ENCODE results near the gene CADPS2.
A peak's percentile ranks its signal among the peaks of the same experiment; 100 is the strongest.
"Not testable (repeated sequence)": the region's sequence is repeated elsewhere in the genome, so short reads cannot be mapped to it uniquely, and the experiment has no call there.

Gene CADPS2

GRCh38 chr7:122658856-122659255 lies 227.4 kb downstream of the CADPS2 start:
- DNase-seq: no peak

GRCh38 chr7:122653685-122654084 lies 232.6 kb downstream of the CADPS2 start:
- no peak for DNase-seq

- no peak for DNase-seq
Observed at GRCh38 chr7:122652876-122653275, 233.4 kb downstream of the CADPS2 start.

- no peak for DNase-seq
Observed at GRCh38 chr7:122651451-122651850, 234.8 kb downstream of the CADPS2 start.

GRCh38 chr7:122643250-122643649 lies 243.0 kb downstream of the CADPS2 start:
- no peak for DNase-seq

- DNase-seq: no peak
Observed at GRCh38 chr7:122638459-122638858, 247.8 kb downstream of the CADPS2 start.

- DNase-seq: no peak
Observed at GRCh38 chr7:122637784-122638183, 248.5 kb downstream of the CADPS2 start.

- DNase-seq: not testable (repeated sequence)
Observed at GRCh38 chr7:122635481-122635880, 250.8 kb downstream of the CADPS2 start.

- no peak for DNase-seq
Observed at GRCh38 chr7:122633472-122633871, 252.8 kb downstream of the CADPS2 start.

GRCh38 chr7:122632238-122632637 lies 254.0 kb downstream of the CADPS2 start:
- DNase-seq: no peak

GRCh38 chr7:122629412-122629953 lies 256.8 kb downstream of the CADPS2 start:
- DNase-seq: no peak

GRCh38 chr7:122628651-122629411 lies 257.4 kb downstream of the CADPS2 start:
- DNase-seq: no peak

- DNase-seq: peak; percentile 95
Observed at GRCh38 chr7:122626785-122627184, 259.5 kb downstream of the CADPS2 start.

- DNase-seq: no peak
Observed at GRCh38 chr7:122622682-122623081, 263.6 kb downstream of the CADPS2 start.

GRCh38 chr7:122619664-122620063 lies 266.6 kb downstream of the CADPS2 start:
- DNase-seq: no peak

- DNase-seq: no peak
Observed at GRCh38 chr7:122618585-122619189, 267.6 kb downstream of the CADPS2 start.

GRCh38 chr7:122616951-122617350 lies 269.3 kb downstream of the CADPS2 start:
- no peak for DNase-seq

GRCh38 chr7:122605929-122606328 lies 280.3 kb downstream of the CADPS2 start:
- DNase-seq: no peak

- DNase-seq: no peak
Observed at GRCh38 chr7:122604251-122604650, 282.0 kb downstream of the CADPS2 start.

GRCh38 chr7:122602800-122603199 lies 283.5 kb downstream of the CADPS2 start:
- no peak for DNase-seq

- DNase-seq: no peak
Observed at GRCh38 chr7:122600630-122601029, 285.6 kb downstream of the CADPS2 start.

- no peak for DNase-seq
Observed at GRCh38 chr7:122600042-122600441, 286.2 kb downstream of the CADPS2 start.

GRCh38 chr7:122597277-122597676 lies 289.0 kb downstream of the CADPS2 start:
- DNase-seq: no peak

- no peak for DNase-seq
Observed at GRCh38 chr7:122595885-122596284, 290.4 kb downstream of the CADPS2 start.
